OCI-LY3 (cell line): Measurements from ENCODE around the gene KCNA2.
A peak's percentile ranks its signal among the peaks of the same experiment; 100 is the strongest.

ENCODE experiments used
- H2AFZ ChIP-seq: fragments of 200-600, 300-600 bp; shearing (Covaris generic); 2 replicates; pipeline ENCODE4 v1.6.0; 2014; ENCODE audit warnings: antibody characterized with exemption, low read depth, low read length
- H3K27ac ChIP-seq: fragments of 200-600, 300-600 bp; sonication (generic); 2 replicates; pipeline ENCODE4 v1.5.1; 2014; ENCODE audit warnings: mild to moderate bottlenecking, low read length, moderate library complexity, mixed read lengths
- H3K27me3 ChIP-seq: fragments of 200-600, 300-600 bp; sonication (generic); 2 replicates; pipeline ENCODE4 v1.6.1; 2014; ENCODE audit warnings: low read depth, low read length, mixed read lengths
- H3K36me3 ChIP-seq: fragments of 200-600, 300-600 bp; sonication (generic); replicated peaks from 2 replicates; pipeline ENCODE3; 2014; ENCODE audit warnings: low read depth, low read length, mixed read lengths
- H3K4me1 ChIP-seq: fragments of 300-600, 200-600 bp; sonication (generic); 2 replicates; pipeline ENCODE4 v1.6.1; 2014; ENCODE audit warnings: low read length, mixed read lengths
- H3K4me2 ChIP-seq: fragments of 200-600, 300-600 bp; sonication (generic); 2 replicates; pipeline ENCODE4 v1.6.1; 2014; ENCODE audit warnings: low read length, mixed read lengths
- H3K4me3 ChIP-seq: fragments of 300-600, 200-600 bp; sonication (generic); 2 replicates; pipeline ENCODE4 v1.5.1; 2014; ENCODE audit warnings: antibody characterized with exemption, mild to moderate bottlenecking, low read length, moderate library complexity
- H3K79me2 ChIP-seq: fragments of 300-600, 200-600 bp; shearing (Covaris generic); 2 replicates; pipeline ENCODE4 v1.6.1; 2014; ENCODE audit warnings: mild to moderate bottlenecking, low read length, mixed read lengths
- H3K9ac ChIP-seq: fragments of 300-600, 200-600 bp; shearing (Covaris generic); 2 replicates; pipeline ENCODE4 v1.6.0; 2014; ENCODE audit warnings: mild to moderate bottlenecking, low read length, moderate library complexity
- H3K9me3 ChIP-seq: fragments of 200-600, 300-600 bp; shearing (Covaris generic); 2 replicates; pipeline ENCODE4 v1.6.1; 2014; ENCODE audit warnings: low read length, mixed read lengths; ENCODE audit not compliant: insufficient read depth
- H4K20me1 ChIP-seq: fragments of 200-600, 300-600 bp; sonication (generic); 2 replicates; pipeline ENCODE4 v1.6.1; 2016; ENCODE audit warnings: low read length, mixed read lengths; ENCODE audit not compliant: insufficient read depth
- CTCF ChIP-seq: fragments of 200-600, 300-600 bp; sonication (generic); IDR thresholded peaks from 2 replicates; pipeline ENCODE4 v1.5.1; 2014; ENCODE audit warnings: antibody characterized with exemption, low read length, low read depth
- EZH2phosphoT487 ChIP-seq: fragments of 200-600 bp; shearing (Covaris generic); IDR thresholded peaks from 2 replicates; pipeline ENCODE4 v1.6.1; 2018; ENCODE audit warnings: antibody characterized with exemption, mixed run types, low read depth

The KCNA2 gene

GRCh38 chr1:110633646-110634030 is 27.5 kb upstream of the KCNA2 start:
- TF ChIP-seq EZH2phosphoT487: no peak
- no peak for TF ChIP-seq CTCF
- no peaks in the 10 kb centered on the region for H3K9me3 ChIP-seq
- H3K4me1 ChIP-seq: peaks cover 95% of the 10 kb centered on the region
- H2AFZ ChIP-seq: no peak overlapping the region
- H3K4me3 ChIP-seq: peak overlapping the region; percentile 6; the same call in 1 of the 2 replicates
- H3K9ac ChIP-seq: peak overlapping the region; percentile 94
- no peaks in the 10 kb centered on the region for H4K20me1 ChIP-seq
- peak overlapping the region; percentile 100 for H3K27ac ChIP-seq
- H3K36me3 ChIP-seq: no peaks in the 10 kb centered on the region
- H3K4me2 ChIP-seq: peak overlapping the region; percentile 88
- H3K27me3 ChIP-seq: no peaks in the 10 kb centered on the region
- H3K79me2 ChIP-seq: peaks cover 19% of the 10 kb centered on the region

- Histone ChIP-seq H2AFZ (no peak overlapping the region), H3K9me3 (no peaks in the 10 kb centered on the region), H3K36me3 (no peaks in the 10 kb centered on the region), H3K27me3 (no peaks in the 10 kb centered on the region), H4K20me1 (no peaks in the 10 kb centered on the region), H3K4me2 (peak overlapping the region; percentile 88), H3K4me1 (peaks cover 95% of the 10 kb centered on the region), H3K79me2 (peaks cover 19% of the 10 kb centered on the region), H3K4me3 (peak overlapping the region; percentile 73), H3K9ac (peak overlapping the region; percentile 94), H3K27ac (peak overlapping the region; percentile 100)
- TF ChIP-seq EZH2phosphoT487: no peak
- no peak for TF ChIP-seq CTCF
Observed at GRCh38 chr1:110631836-110632620, 25.9 kb upstream of the KCNA2 start.

- Histone ChIP-seq H3K4me2 (peak overlapping the region; percentile 88), H3K27me3 (no peaks in the 10 kb centered on the region), H3K4me1 (peaks cover 90% of the 10 kb centered on the region), H3K9me3 (no peaks in the 10 kb centered on the region), H3K27ac (peak overlapping the region; percentile 100), H2AFZ (no peak overlapping the region), H3K36me3 (no peaks in the 10 kb centered on the region), H3K79me2 (peaks cover 19% of the 10 kb centered on the region), H3K4me3 (peak overlapping the region; percentile 73), H4K20me1 (no peaks in the 10 kb centered on the region), H3K9ac (peak overlapping the region; percentile 94)
- TF ChIP-seq CTCF: peak; percentile 66
- TF ChIP-seq EZH2phosphoT487: no peak
Observed at GRCh38 chr1:110630839-110631663, 24.9 kb upstream of the KCNA2 start.
